ENCODE data around the gene AP1B1. TPM values are rescaled to one million over a fixed set of nuclear protein-coding genes. Genes with fewer than 3 reads are reported as not detected.
"Not testable (repeated sequence)": the region's sequence is repeated elsewhere in the genome, so short reads cannot be mapped to it uniquely, and the experiment has no call there.

Gene AP1B1
- total and polyA plus RNA-seq, 2 donors = 33.0 to 33.2 TPM

DNA sequence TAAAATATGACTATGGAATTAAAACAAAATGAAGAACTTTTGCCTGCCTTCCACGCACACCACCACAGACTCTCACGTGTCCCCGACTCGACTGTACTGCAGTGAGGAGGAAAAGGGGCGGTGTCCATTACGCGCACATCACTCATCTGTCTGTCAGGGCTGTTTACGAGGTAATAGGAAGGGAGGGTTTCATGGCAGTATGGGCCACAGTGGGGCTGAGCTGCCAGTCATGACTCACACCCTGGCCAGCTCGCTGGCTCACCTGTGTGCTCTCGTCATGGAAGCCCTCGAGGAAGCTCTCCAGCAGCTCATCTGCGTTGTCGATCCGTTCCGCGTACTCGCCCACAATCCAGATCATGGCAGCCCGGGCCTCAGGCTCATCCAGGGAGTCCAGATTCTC lies 39.4 kb downstream of the AP1B1 start:
- no peaks in the 10 kb centered on the region for H3K27me3 ChIP-seq (ENCODE audit: control insufficient read depth in 2 of 2, insufficient read depth in 1 of 2, low read length in 1 of 2)
- no peak for DNase-seq (ENCODE audit: low read depth in 6 of 9, low spot score in 9 of 9)
- WGBS = 95% methylated on average over 18 of the region's 18 CpGs
- H3K9me3 ChIP-seq (ENCODE audit: control insufficient read depth in 2 of 2, insufficient read depth in 1 of 2, low read length in 1 of 2) = no peaks in the 10 kb centered on the region
- H3K4me3 ChIP-seq (ENCODE audit: low read length in 2 of 2) = no peak overlapping the region
- peaks cover 78 to 91% of the 10 kb centered on the region in 2 donors for H3K36me3 ChIP-seq (ENCODE audit: control insufficient read depth in 2 of 2, insufficient read depth in 2 of 2, low read length in 1 of 2)
- H3K27ac ChIP-seq (ENCODE audit: low read depth in 1 of 2, low read length in 1 of 2) = no peak overlapping the region
- no peaks in the 10 kb centered on the region for H3K4me1 ChIP-seq (ENCODE audit: control insufficient read depth in 2 of 2, insufficient read depth in 2 of 2, low read length in 2 of 2)

- WGBS = 93% methylated on average over 2 of the region's 2 CpGs
- Histone ChIP-seq H3K9me3 (ENCODE audit: control insufficient read depth in 2 of 2, insufficient read depth in 1 of 2, low read length in 1 of 2) (no peaks in the 10 kb centered on the region), H3K4me1 (ENCODE audit: control insufficient read depth in 2 of 2, insufficient read depth in 2 of 2, low read length in 2 of 2) (no peaks in the 10 kb centered on the region), H3K27me3 (ENCODE audit: control insufficient read depth in 2 of 2, insufficient read depth in 1 of 2, low read length in 1 of 2) (no peaks in the 10 kb centered on the region), H3K27ac (ENCODE audit: low read depth in 1 of 2, low read length in 1 of 2) (no peak overlapping the region), H3K4me3 (ENCODE audit: low read length in 2 of 2) (no peak overlapping the region), H3K36me3 (ENCODE audit: control insufficient read depth in 2 of 2, insufficient read depth in 2 of 2, low read length in 1 of 2) (peaks cover 76 to 91% of the 10 kb centered on the region in 2 donors)
- DNase-seq (ENCODE audit: low read depth in 6 of 9, low spot score in 9 of 9) = no peak
These were observed 40.3 kb downstream of the AP1B1 start for GRCh38 chr22:29348041-29348440.

DNA sequence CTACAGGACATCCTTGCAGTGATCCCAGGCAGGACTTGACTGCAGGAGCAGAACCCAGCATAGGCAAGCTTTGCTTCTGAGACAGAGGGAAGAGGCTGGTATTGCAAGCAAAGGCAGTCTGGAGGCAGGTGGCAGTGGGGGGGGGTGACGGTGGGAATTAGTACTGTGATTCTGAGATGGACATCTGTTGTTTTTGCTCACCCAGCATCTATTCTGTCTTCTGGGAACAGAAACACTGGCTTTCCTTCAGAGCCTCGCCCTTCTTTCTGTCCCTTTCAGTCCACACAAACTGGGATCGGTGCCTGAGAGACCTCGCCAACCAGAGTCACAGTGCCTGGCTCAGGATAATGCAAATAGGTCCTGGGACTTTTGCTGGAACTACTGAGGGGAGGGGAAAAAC lies 41.7 kb downstream of the AP1B1 start:
- Histone ChIP-seq H3K27me3 (ENCODE audit: control insufficient read depth in 2 of 2, insufficient read depth in 1 of 2, low read length in 1 of 2) (no peaks in the 10 kb centered on the region), H3K4me1 (ENCODE audit: control insufficient read depth in 2 of 2, insufficient read depth in 2 of 2, low read length in 2 of 2) (no peaks in the 10 kb centered on the region), H3K27ac (ENCODE audit: low read depth in 1 of 2, low read length in 1 of 2) (no peak overlapping the region), H3K9me3 (ENCODE audit: control insufficient read depth in 2 of 2, insufficient read depth in 1 of 2, low read length in 1 of 2) (no peaks in the 10 kb centered on the region), H3K36me3 (ENCODE audit: control insufficient read depth in 2 of 2, insufficient read depth in 2 of 2, low read length in 1 of 2) (peaks cover 76 to 91% of the 10 kb centered on the region in 2 donors), H3K4me3 (ENCODE audit: low read length in 2 of 2) (no peak overlapping the region)
- WGBS = 95% methylated on average over 4 of the region's 4 CpGs
- DNase-seq (ENCODE audit: low read depth in 6 of 9, low spot score in 9 of 9) = no peak

DNA sequence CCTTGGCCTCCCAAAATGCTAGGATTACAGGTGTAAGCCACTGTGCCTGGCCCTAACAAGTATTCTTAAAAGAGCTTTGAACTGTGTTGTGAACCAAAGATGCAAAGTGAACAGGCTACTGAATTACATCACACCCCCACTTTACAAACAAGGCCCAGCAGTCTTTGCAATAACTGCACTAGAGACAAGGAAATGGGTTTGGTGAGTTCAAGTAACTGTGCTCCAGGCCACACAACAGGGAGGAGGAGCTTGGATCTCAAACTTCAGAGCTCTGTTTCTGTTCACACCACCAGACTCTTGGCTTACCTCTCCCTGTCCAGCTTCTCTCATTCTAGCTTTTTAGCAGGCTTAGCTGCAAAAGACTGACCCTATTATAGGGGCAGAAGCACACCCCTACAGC lies 42.4 kb downstream of the AP1B1 start:
- H3K27ac ChIP-seq (ENCODE audit: low read depth in 1 of 2, low read length in 1 of 2) = no peak overlapping the region
- H3K9me3 ChIP-seq (ENCODE audit: control insufficient read depth in 2 of 2, insufficient read depth in 1 of 2, low read length in 1 of 2) = no peaks in the 10 kb centered on the region
- no peak overlapping the region for H3K4me3 ChIP-seq (ENCODE audit: low read length in 2 of 2)
- H3K36me3 ChIP-seq (ENCODE audit: control insufficient read depth in 2 of 2, insufficient read depth in 2 of 2, low read length in 1 of 2) = peaks cover 76 to 91% of the 10 kb centered on the region in 2 donors
- H3K27me3 ChIP-seq (ENCODE audit: control insufficient read depth in 2 of 2, insufficient read depth in 1 of 2, low read length in 1 of 2) = no peaks in the 10 kb centered on the region
- no peaks in the 10 kb centered on the region for H3K4me1 ChIP-seq (ENCODE audit: control insufficient read depth in 2 of 2, insufficient read depth in 2 of 2, low read length in 2 of 2)
- DNase-seq (ENCODE audit: low read depth in 6 of 9, low spot score in 9 of 9) = no peak

DNA sequence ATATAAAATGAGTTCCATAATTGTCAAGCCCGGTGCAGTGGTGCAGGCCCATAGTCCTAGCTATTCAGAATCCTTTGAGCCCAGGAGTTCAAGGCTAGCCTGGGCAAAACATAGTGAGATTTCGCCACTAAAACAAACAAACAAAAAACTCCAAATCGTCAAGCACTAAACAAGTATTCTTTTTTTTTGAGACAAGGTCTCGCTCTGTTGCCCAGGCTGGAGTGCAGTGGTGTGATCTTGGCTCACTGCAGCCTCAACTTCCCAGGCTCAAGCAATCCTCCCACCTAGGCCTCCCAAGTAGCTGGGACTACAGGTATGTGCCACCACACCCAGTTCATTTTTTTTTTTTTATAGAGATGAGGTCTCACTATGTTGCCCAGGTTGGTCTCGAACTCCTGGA lies 43.5 kb downstream of the AP1B1 start:
- WGBS = 91% methylated on average over 5 of the region's 5 CpGs
- peaks cover 76 to 91% of the 10 kb centered on the region in 2 donors for H3K36me3 ChIP-seq (ENCODE audit: control insufficient read depth in 2 of 2, insufficient read depth in 2 of 2, low read length in 1 of 2)
- not testable (repeated sequence) for H3K9me3 ChIP-seq (ENCODE audit: control insufficient read depth in 2 of 2, insufficient read depth in 1 of 2, low read length in 1 of 2); H3K27ac ChIP-seq (ENCODE audit: low read depth in 1 of 2, low read length in 1 of 2); H3K27me3 ChIP-seq (ENCODE audit: control insufficient read depth in 2 of 2, insufficient read depth in 1 of 2, low read length in 1 of 2); H3K4me3 ChIP-seq (ENCODE audit: low read length in 2 of 2); H3K4me1 ChIP-seq (ENCODE audit: control insufficient read depth in 2 of 2, insufficient read depth in 2 of 2, low read length in 2 of 2); DNase-seq (ENCODE audit: low read depth in 6 of 9, low spot score in 9 of 9)

GRCh38 chr22:29344137-29344536 lies 44.2 kb downstream of the AP1B1 start:
- no peak overlapping the region for H3K27ac ChIP-seq (ENCODE audit: low read depth in 1 of 2, low read length in 1 of 2)
- H3K27me3 ChIP-seq (ENCODE audit: control insufficient read depth in 2 of 2, insufficient read depth in 1 of 2, low read length in 1 of 2) = no peaks in the 10 kb centered on the region
- 96% methylated on average over 5 of the region's 5 CpGs for WGBS
- H3K9me3 ChIP-seq (ENCODE audit: control insufficient read depth in 2 of 2, insufficient read depth in 1 of 2, low read length in 1 of 2) = no peaks in the 10 kb centered on the region
- DNase-seq (ENCODE audit: low read depth in 6 of 9, low spot score in 9 of 9) = peak in 2 of 9 donors; percentile 8 to 22
- peaks cover 79 to 91% of the 10 kb centered on the region in 2 donors for H3K36me3 ChIP-seq (ENCODE audit: control insufficient read depth in 2 of 2, insufficient read depth in 2 of 2, low read length in 1 of 2)
- H3K4me3 ChIP-seq (ENCODE audit: low read length in 2 of 2) = no peak overlapping the region
- no peaks in the 10 kb centered on the region for H3K4me1 ChIP-seq (ENCODE audit: control insufficient read depth in 2 of 2, insufficient read depth in 2 of 2, low read length in 2 of 2)

DNA sequence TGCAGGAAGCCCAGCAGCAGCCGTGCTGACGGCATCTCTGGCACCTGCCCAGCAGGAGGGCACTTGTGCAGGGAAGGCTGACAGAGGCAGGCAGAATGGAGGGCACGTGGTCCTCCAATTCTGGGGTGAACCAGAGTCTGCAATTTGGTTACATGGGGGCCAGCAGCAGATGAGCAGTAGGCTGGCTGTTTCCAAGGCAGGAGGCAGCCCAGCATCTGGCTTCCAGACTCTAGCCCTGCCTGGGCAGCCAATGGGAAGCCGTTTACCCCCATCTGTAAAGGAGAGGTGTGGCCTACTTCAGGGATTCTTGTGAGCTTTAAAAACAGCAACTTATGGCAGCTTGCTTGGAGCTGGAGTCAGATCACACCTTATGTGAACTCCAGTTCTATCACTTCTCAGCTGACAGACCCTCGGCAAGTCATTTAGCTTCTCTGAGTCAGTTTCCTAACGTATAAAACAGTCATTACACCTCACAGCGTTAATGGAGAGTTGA lies 45.0 kb downstream of the AP1B1 start:
- no peak for DNase-seq (ENCODE audit: low read depth in 6 of 9, low spot score in 9 of 9)
- no peak overlapping the region for H3K27ac ChIP-seq (ENCODE audit: low read depth in 1 of 2, low read length in 1 of 2)

GRCh38 chr22:29342577-29343312 lies 45.6 kb downstream of the AP1B1 start:
- DNase-seq (ENCODE audit: low read depth in 6 of 9, low spot score in 9 of 9) = no peak
- WGBS = 95% methylated on average over 10 of the region's 10 CpGs
- no peaks in the 10 kb centered on the region for H3K4me1 ChIP-seq (ENCODE audit: control insufficient read depth in 2 of 2, insufficient read depth in 2 of 2, low read length in 2 of 2)
- no peak overlapping the region for H3K4me3 ChIP-seq (ENCODE audit: low read length in 2 of 2)
- no peaks in the 10 kb centered on the region for H3K9me3 ChIP-seq (ENCODE audit: control insufficient read depth in 2 of 2, insufficient read depth in 1 of 2, low read length in 1 of 2)
- peaks cover 79 to 92% of the 10 kb centered on the region in 2 donors for H3K36me3 ChIP-seq (ENCODE audit: control insufficient read depth in 2 of 2, insufficient read depth in 2 of 2, low read length in 1 of 2)
- H3K27ac ChIP-seq (ENCODE audit: low read depth in 1 of 2, low read length in 1 of 2) = no peak overlapping the region
- H3K27me3 ChIP-seq (ENCODE audit: control insufficient read depth in 2 of 2, insufficient read depth in 1 of 2, low read length in 1 of 2) = no peaks in the 10 kb centered on the region

More for the DNA sequence above, 45.0 kb downstream of the AP1B1 start:
- Histone ChIP-seq H3K27me3 (ENCODE audit: control insufficient read depth in 2 of 2, insufficient read depth in 1 of 2, low read length in 1 of 2) (no peaks in the 10 kb centered on the region), H3K9me3 (ENCODE audit: control insufficient read depth in 2 of 2, insufficient read depth in 1 of 2, low read length in 1 of 2) (no peaks in the 10 kb centered on the region), H3K4me3 (ENCODE audit: low read length in 2 of 2) (no peak overlapping the region), H3K36me3 (ENCODE audit: control insufficient read depth in 2 of 2, insufficient read depth in 2 of 2, low read length in 1 of 2) (peaks cover 79 to 92% of the 10 kb centered on the region in 2 donors), H3K4me1 (ENCODE audit: control insufficient read depth in 2 of 2, insufficient read depth in 2 of 2, low read length in 2 of 2) (no peaks in the 10 kb centered on the region)
- WGBS = 91% methylated on average over 7 of the region's 7 CpGs

- Histone ChIP-seq H3K4me3 (ENCODE audit: low read length in 2 of 2) (no peak overlapping the region), H3K27me3 (ENCODE audit: control insufficient read depth in 2 of 2, insufficient read depth in 1 of 2, low read length in 1 of 2) (no peaks in the 10 kb centered on the region), H3K36me3 (ENCODE audit: control insufficient read depth in 2 of 2, insufficient read depth in 2 of 2, low read length in 1 of 2) (peaks cover 79 to 92% of the 10 kb centered on the region in 2 donors), H3K4me1 (ENCODE audit: control insufficient read depth in 2 of 2, insufficient read depth in 2 of 2, low read length in 2 of 2) (no peaks in the 10 kb centered on the region), H3K9me3 (ENCODE audit: control insufficient read depth in 2 of 2, insufficient read depth in 1 of 2, low read length in 1 of 2) (no peaks in the 10 kb centered on the region), H3K27ac (ENCODE audit: low read depth in 1 of 2, low read length in 1 of 2) (no peak overlapping the region)
- 94% methylated on average over 6 of the region's 6 CpGs for WGBS
- DNase-seq (ENCODE audit: low read depth in 6 of 9, low spot score in 9 of 9) = no peak
These were observed 46.2 kb downstream of the AP1B1 start for GRCh38 chr22:29342177-29342576.

Measured in thymus (tissue), 11 donors.